HepG2 (cell line): ENCODE data around the gene NEIL1. TPM values are rescaled to one million over a fixed set of nuclear protein-coding genes. Genes with fewer than 3 reads are reported as not detected.
A peak's percentile ranks its signal among the peaks of the same experiment; 100 is the strongest.

Source experiments
- EP300 ChIP-seq, 3 experiments: sonication (generic) in 1 of 3; formaldehyde crosslinking in 1 of 3; IDR thresholded peaks; 2 replicates each; pipeline versions ENCODE4 v1.5.1 to v1.6.1; 2011 to 2020; ENCODE audit warnings: low read depth in 2 of 3, low read length in 2 of 3, borderline replicate concordance in 1 of 3, improper control_type of control experiment in 1 of 3, mild to moderate bottlenecking in 1 of 3, missing genetic modification reagents in 1 of 3, moderate library complexity in 1 of 3
- HMGA1 ChIP-seq: sonication (generic); formaldehyde crosslinking; conservative IDR thresholded peaks from 2 replicates; pipeline ENCODE4 v1.4.0; 2020; ENCODE audit warnings: missing genetic modification reagents
- HMGXB4 ChIP-seq, 2 experiments: sonication (generic) in 1 of 2; formaldehyde crosslinking in 1 of 2; IDR thresholded peaks; 2 replicates each; pipeline versions ENCODE4 v1.4.0 to v1.6.1; 2018 to 2020; ENCODE audit warnings: missing genetic modification reagents in 2 of 2, borderline replicate concordance in 1 of 2, low read depth in 1 of 2, mild to moderate bottlenecking in 1 of 2, missing biosample characterization in 1 of 2
- HNRNPLL ChIP-seq: fragments of 200-400 bp; formaldehyde crosslinking; IDR thresholded peaks from 2 replicates; pipeline ENCODE4 v1.6.1; 2017; ENCODE audit warnings: mild to moderate bottlenecking, low read depth, low read length; ENCODE audit not compliant: poor library complexity, severe bottlenecking
- MAFK ChIP-seq, 2 experiments: IDR thresholded peaks in 1 of 2; conservative IDR thresholded peaks in 1 of 2; 2 replicates each; pipeline ENCODE4 v1.6.1; 2011; ENCODE audit warnings: improper control_type of control experiment in 2 of 2, low read length in 2 of 2
- MIER2 ChIP-seq: IDR thresholded peaks from 2 replicates; pipeline ENCODE4 v1.6.1; 2016; ENCODE audit warnings: missing biosample characterization, missing genetic modification reagents
- POLR2AphosphoS5 ChIP-seq: IDR thresholded peaks from 2 replicates; pipeline ENCODE4 v1.6.1; 2012; ENCODE audit warnings: low read depth, low read length
- SOX13 ChIP-seq, 3 experiments: fragments of 450-650 bp in 1 of 3; sonication (generic) in 1 of 3; formaldehyde crosslinking in 1 of 3; IDR thresholded peaks in 2 of 3; conservative IDR thresholded peaks in 1 of 3; 2 replicates each; pipeline versions ENCODE4 v1.5.0 to v1.6.1; 2016 to 2020; ENCODE audit warnings: antibody characterized with exemption in 1 of 3, mild to moderate bottlenecking in 1 of 3, missing compliant biosample characterization in 1 of 3, missing genetic modification reagents in 1 of 3, moderate library complexity in 1 of 3
- STAT6 ChIP-seq: sonication (generic); formaldehyde crosslinking; IDR thresholded peaks from 2 replicates; pipeline ENCODE4 v1.4.0; 2020; ENCODE audit warnings: missing genetic modification reagents, mild to moderate bottlenecking, borderline replicate concordance
- TMF1 ChIP-seq: sonication (generic); formaldehyde crosslinking; IDR thresholded peaks from 2 replicates; pipeline ENCODE4 v1.8.1; 2022; ENCODE audit warnings: low read depth, missing genetic modification reagents
- YEATS4 ChIP-seq: sonication (generic); formaldehyde crosslinking; IDR thresholded peaks from 2 replicates; pipeline ENCODE4 v1.4.0; 2020; ENCODE audit warnings: missing genetic modification reagents, borderline replicate concordance
- ZBTB49 ChIP-seq: sonication (generic); formaldehyde crosslinking; IDR thresholded peaks from 2 replicates; pipeline ENCODE4 v1.4.0; 2020; ENCODE audit warnings: missing genetic modification reagents, borderline replicate concordance
- ZFP36L1 ChIP-seq: sonication (generic); formaldehyde crosslinking; IDR thresholded peaks from 2 replicates; pipeline ENCODE4 v1.8.0; 2022; ENCODE audit warnings: mild to moderate bottlenecking, missing genetic modification reagents, moderate library complexity
- ZGPAT ChIP-seq: IDR thresholded peaks from 2 replicates; pipeline ENCODE4 v1.6.1; 2016; ENCODE audit warnings: mild to moderate bottlenecking
- ZNF230 ChIP-seq: sonication (generic); formaldehyde crosslinking; IDR thresholded peaks from 2 replicates; pipeline ENCODE4 v1.4.0; 2020; ENCODE audit warnings: mild to moderate bottlenecking, missing genetic modification reagents
- ZNF430 ChIP-seq: sonication (generic); formaldehyde crosslinking; IDR thresholded peaks from 2 replicates; pipeline ENCODE4 v1.9.0; 2021; ENCODE audit warnings: mild to moderate bottlenecking, missing genetic modification reagents
- ZNF44 ChIP-seq: sonication (generic); formaldehyde crosslinking; IDR thresholded peaks from 2 replicates; pipeline ENCODE4 v1.5.1; 2020; ENCODE audit warnings: mild to moderate bottlenecking, missing genetic modification reagents
- ZNF841 ChIP-seq: sonication (generic); formaldehyde crosslinking; IDR thresholded peaks from 2 replicates; pipeline ENCODE4 v1.8.1; 2023; ENCODE audit warnings: missing genetic modification reagents, borderline replicate concordance
- polyA plus RNA-seq, 8 experiments: library from polyadenylated mRNA; depleted of rRNA in 3 of 8; stranded (reverse) in 7 of 8; unstranded in 1 of 8; fragments of >200 nt; fragmentation: Illumina TruSeq in 4 of 8; extraction: Trizol in 4 of 8; gene quantifications; 2 replicates each; pipeline versions ENCODE4 v1.2.1 to v1.2.3, GENCODE V29; 2011 to 2016; ENCODE audit warnings: low read depth in 4 of 8, missing spikeins in 1 of 8, mixed read lengths in 1 of 8; ENCODE audit not compliant: insufficient read depth in 1 of 8
- total RNA-seq, 5 experiments: library from RNA; depleted of rRNA; stranded (reverse); fragments of >200 nt; fragmentation: Illumina TruSeq; extraction: Trizol; gene quantifications; 2 replicates each; pipeline ENCODE4 v1.2.3, GENCODE V29; 2016; ENCODE audit warnings: low read depth in 1 of 5

NEIL1 gene
- total and polyA plus RNA-seq, 2 of the 13 experiments (the other 11 are each of a cell fraction or from before 2014, with no cell fraction given), result 10.4 to 15.5 TPM

DNA sequence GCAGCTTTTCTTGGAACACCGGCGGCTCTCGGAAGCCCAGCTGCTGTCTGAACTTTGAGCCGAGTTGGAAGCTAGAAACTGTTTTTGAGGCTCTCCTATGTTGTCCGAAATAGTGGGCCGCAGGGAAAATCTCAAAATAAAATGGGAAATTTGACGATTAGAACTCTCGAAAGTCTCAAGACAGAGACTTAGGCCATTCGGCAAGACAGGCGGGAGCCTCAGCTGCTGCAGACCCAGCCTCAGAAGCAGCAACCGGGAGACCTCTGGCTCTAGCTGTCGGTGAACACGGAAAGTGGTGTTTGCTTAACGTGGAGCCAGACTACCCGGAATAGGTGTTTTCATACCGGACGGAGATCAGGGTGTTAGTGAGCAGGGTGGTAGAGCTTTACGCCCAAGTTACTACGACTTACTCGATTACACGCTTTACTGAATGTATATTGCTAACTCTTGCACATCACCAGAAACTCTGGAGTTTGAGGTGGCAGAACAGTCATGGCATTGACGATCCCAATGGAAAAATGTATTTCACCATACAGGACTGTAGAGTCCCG is 21.9 kb downstream of the NEIL1 start (continued):
- TF ChIP-seq HNRNPLL, result no peak
- TF ChIP-seq HMGA1 (CRISPR knock-in tag), result no peak
- TF ChIP-seq TMF1 (CRISPR knock-in tag), result no peak
- TF ChIP-seq SOX13 (IDR thresholded peaks at IDR 0.05), result no peak
- no peak; a peak in 2 of 4 replicates for TF ChIP-seq SOX13 (CRISPR knock-in tag; conservative IDR thresholded peaks at IDR 0.05 in 1 of 2, IDR thresholded peaks at IDR 0.05 in 1 of 2)
- no peak; a peak in 1 of 4 replicates for TF ChIP-seq EP300 (IDR thresholded peaks at IDR 0.05; ENCODE audit: low read depth in 2 of 2, low read length in 2 of 2)
- TF ChIP-seq EP300 (CRISPR knock-in tag; IDR thresholded peaks at IDR 0.05; ENCODE audit: borderline replicate concordance), result no peak
- no peak for TF ChIP-seq ZNF230 (CRISPR knock-in tag)
- TF ChIP-seq ZFP36L1 (CRISPR knock-in tag), result peak; percentile 61; the same call in 1 of the 2 replicates
- TF ChIP-seq MIER2 (CRISPR knock-in tag), result no peak
- TF ChIP-seq ZGPAT (CRISPR knock-in tag), result 0 out of 2 replicates have a peak, but pooled peaks have one; percentile 4
- TF ChIP-seq MAFK (conservative IDR thresholded peaks at IDR 0.05 in 1 of 2, IDR thresholded peaks at IDR 0.05 in 1 of 2; ENCODE audit: low read length in 2 of 2), result no peak
- 0 out of 2 replicates have a peak, but pooled peaks have one; percentile 21 for TF ChIP-seq ZNF430 (CRISPR knock-in tag)
- peak in 1 of 2 experiments; percentile 25; a peak in 1 of 4 replicates for TF ChIP-seq HMGXB4 (CRISPR knock-in tag; IDR thresholded peaks at IDR 0.05; ENCODE audit: borderline replicate concordance in 1 of 2, low read depth in 1 of 2)
- TF ChIP-seq POLR2AphosphoS5, result peak; percentile 83
- TF ChIP-seq YEATS4 (CRISPR knock-in tag), result no peak
- no peak for TF ChIP-seq ZBTB49
- TF ChIP-seq ZNF841, result no peak
- no peak for TF ChIP-seq STAT6 (CRISPR knock-in tag)
- TF ChIP-seq ZNF44 (CRISPR knock-in tag), result no peak
